ENCODE data around the gene PCDHA6. TPM values are rescaled to one million over a fixed set of nuclear protein-coding genes. Genes with fewer than 3 reads are reported as not detected.
"Not testable (repeated sequence)": the region's sequence is repeated elsewhere in the genome, so short reads cannot be mapped to it uniquely, and the experiment has no call there.

The PCDHA6 gene
- total RNA-seq, 1 donor from 2014 or later = 20.2 TPM

DNA sequence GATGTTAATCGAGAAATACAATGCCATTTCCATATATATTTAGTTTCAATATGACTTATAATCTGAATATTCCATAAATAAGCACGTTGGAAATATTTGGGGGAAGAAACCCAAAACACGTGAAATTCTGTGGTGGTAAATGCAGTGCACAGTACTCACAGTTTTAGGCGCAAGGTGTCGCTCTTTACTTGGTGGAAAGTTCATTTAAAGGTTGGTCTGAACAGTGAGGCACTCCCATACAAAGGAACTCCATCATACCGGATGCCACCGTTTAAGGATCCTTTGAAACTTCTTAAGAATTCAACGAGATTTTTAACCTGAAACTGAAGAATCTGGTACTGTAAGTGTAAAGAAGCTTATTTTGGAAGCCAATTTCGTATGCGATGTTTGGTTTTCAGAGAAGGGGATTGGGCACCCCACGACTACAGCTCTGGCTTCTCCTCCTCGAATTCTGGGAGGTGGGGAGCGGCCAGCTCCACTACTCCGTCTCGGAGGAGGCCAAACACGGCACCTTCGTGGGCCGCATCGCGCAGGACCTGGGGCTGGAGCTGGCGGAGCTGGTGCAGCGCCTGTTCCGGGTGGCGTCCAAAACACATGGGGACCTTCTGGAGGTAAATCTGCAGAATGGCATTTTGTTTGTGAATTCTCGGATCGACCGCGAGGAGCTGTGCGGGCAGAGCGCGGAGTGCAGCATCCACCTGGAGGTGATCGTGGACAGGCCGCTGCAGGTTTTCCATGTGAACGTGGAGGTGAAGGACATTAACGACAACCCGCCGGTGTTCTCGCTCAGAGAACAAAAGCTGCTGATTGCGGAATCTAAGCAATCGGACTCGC, 41.2 kb downstream of the PCDHA6 start, which contains the start of gene PCDHA11:
Gene PCDHA11, plus strand, starts transcription at position 237 of the 834 bp plus-strand sequence. Its CDS starts 147 bp downstream, at position 384.
- peaks cover 8% of the 10 kb centered on the region for H3K36me3 Mint-ChIP-seq (ENCODE audit: unreplicated experiment)
- peaks cover 4% of the 10 kb centered on the region for H3K9me3 Mint-ChIP-seq (ENCODE audit: unreplicated experiment)

GRCh38 chr5:140869555-140869886, 41.8 kb downstream of the PCDHA6 start:
- peaks cover 6% of the 10 kb centered on the region for H3K4me1 Mint-ChIP-seq (ENCODE audit: unreplicated experiment)
- H3K36me3 Mint-ChIP-seq (ENCODE audit: unreplicated experiment) = peaks cover 6% of the 10 kb centered on the region
- no peaks in the 10 kb centered on the region for H3K27me3 Mint-ChIP-seq (ENCODE audit: unreplicated experiment)
- no peak for DNase-seq (ENCODE audit: extremely low spot score, unreplicated experiment)
- peaks cover 4% of the 10 kb centered on the region for H3K9me3 Mint-ChIP-seq (ENCODE audit: unreplicated experiment)
- peak overlapping the region; percentile 80 for H3K4me3 Mint-ChIP-seq (ENCODE audit: unreplicated experiment)
- TF ChIP-seq CTCF (IDR thresholded peaks at IDR 0.05) = peak; percentile 64
- H3K27ac Mint-ChIP-seq (ENCODE audit: unreplicated experiment) = no peak overlapping the region

More for the DNA sequence above, 41.2 kb downstream of the PCDHA6 start, which contains the start of gene PCDHA11:
- TF ChIP-seq CTCF (IDR thresholded peaks at IDR 0.05) = peak; percentile 63
- Mint-ChIP-seq H3K4me1 (ENCODE audit: unreplicated experiment) (peaks cover 4% of the 10 kb centered on the region), H3K27me3 (ENCODE audit: unreplicated experiment) (no peaks in the 10 kb centered on the region), H3K27ac (ENCODE audit: unreplicated experiment) (peak within 1 kb of the TSS; percentile 67), H3K4me3 (ENCODE audit: unreplicated experiment) (peak within 1 kb of the TSS; percentile 80)
- DNase-seq (ENCODE audit: extremely low spot score, unreplicated experiment) = peak; percentile 78

DNA sequence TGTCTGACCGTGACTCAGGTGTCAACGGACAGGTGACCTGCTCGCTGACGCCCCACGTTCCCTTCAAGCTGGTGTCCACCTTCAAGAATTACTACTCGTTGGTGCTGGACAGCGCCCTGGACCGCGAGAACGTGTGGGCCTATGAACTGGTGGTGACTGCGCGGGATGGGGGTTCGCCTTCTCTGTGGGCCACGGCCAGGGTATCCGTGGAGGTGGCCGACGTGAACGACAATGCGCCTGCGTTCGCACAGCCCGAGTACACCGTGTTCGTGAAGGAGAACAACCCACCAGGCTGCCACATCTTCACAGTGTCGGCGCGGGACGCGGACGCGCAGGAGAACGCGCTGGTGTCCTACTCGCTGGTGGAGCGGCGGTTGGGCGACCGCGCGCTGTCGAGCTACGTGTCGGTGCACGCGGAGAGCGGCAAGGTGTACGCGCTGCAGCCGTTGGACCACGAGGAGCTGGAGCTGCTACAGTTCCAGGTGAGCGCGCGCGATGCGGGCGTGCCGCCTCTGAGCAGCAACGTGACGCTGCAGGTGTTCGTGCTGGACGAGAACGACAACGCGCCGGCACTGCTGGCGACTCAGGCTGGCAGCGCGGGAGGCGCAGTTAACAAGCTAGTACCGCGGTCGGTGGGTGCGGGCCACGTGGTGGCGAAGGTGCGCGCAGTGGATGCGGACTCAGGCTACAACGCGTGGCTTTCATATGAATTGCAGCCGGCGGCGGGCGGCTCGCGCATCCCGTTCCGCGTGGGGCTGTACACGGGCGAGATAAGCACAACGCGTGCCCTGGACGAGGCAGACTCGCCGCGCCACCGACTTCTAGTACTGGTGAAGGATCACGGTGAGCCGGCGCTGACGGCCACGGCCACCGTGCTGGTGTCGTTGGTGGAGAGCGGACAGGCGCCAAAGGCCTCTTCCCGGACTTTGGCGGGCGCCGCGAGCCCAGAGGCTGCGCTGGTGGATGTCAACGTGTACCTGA, 42.8 kb downstream of the PCDHA6 start:
- no peak for TF ChIP-seq CTCF (IDR thresholded peaks at IDR 0.05)
- Mint-ChIP-seq H3K9me3 (ENCODE audit: unreplicated experiment) (peaks cover 4% of the 10 kb centered on the region), H3K27me3 (ENCODE audit: unreplicated experiment) (no peaks in the 10 kb centered on the region), H3K36me3 (ENCODE audit: unreplicated experiment) (peaks cover 7% of the 10 kb centered on the region), H3K4me3 (ENCODE audit: unreplicated experiment) (no peak overlapping the region), H3K27ac (ENCODE audit: unreplicated experiment) (no peak overlapping the region), H3K4me1 (ENCODE audit: unreplicated experiment) (peaks cover 10% of the 10 kb centered on the region)
- peak; percentile 84 for DNase-seq (ENCODE audit: extremely low spot score, unreplicated experiment)

GRCh38 chr5:140875085-140876065, 47.6 kb downstream of the PCDHA6 start, which contains the start of gene PCDHA12:
Gene PCDHA12, plus strand, starts transcription at chr5:140875308. Its CDS starts 165 bp downstream, at chr5:140875473.
- no peak for DNase-seq (ENCODE audit: extremely low spot score, unreplicated experiment)
- Mint-ChIP-seq H3K9me3 (ENCODE audit: unreplicated experiment) (peaks cover 7% of the 10 kb centered on the region), H3K36me3 (ENCODE audit: unreplicated experiment) (peaks cover 13% of the 10 kb centered on the region), H3K4me3 (ENCODE audit: unreplicated experiment) (peak within 1 kb of the TSS; percentile 86), H3K4me1 (ENCODE audit: unreplicated experiment) (peaks cover 10% of the 10 kb centered on the region), H3K27ac (ENCODE audit: unreplicated experiment) (peak within 1 kb of the TSS; percentile 75), H3K27me3 (ENCODE audit: unreplicated experiment) (no peaks in the 10 kb centered on the region)
- peak; percentile 65 for TF ChIP-seq CTCF (IDR thresholded peaks at IDR 0.05)

DNA sequence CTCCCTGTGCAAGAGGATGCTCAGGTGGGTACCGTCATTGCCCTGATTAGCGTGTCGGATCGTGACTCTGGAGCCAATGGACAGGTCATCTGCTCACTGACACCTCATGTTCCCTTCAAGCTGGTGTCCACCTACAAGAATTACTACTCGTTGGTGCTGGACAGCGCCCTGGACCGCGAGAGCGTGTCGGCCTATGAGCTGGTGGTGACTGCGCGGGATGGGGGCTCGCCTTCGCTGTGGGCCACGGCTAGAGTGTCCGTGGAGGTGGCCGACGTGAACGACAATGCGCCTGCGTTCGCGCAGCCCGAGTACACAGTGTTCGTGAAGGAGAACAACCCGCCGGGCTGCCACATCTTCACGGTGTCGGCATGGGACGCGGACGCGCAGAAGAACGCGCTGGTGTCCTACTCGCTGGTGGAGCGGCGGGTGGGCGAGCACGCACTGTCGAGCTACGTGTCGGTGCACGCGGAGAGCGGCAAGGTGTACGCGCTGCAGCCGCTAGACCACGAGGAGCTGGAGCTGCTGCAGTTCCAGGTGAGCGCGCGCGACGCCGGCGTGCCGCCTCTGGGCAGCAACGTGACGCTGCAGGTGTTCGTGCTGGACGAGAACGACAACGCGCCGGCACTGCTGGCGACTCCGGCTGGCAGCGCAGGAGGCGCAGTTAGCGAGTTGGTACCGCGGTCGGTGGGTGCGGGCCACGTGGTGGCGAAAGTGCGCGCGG, 48.9 kb downstream of the PCDHA6 start:
- Mint-ChIP-seq H3K36me3 (ENCODE audit: unreplicated experiment) (peaks cover 22% of the 10 kb centered on the region), H3K9me3 (ENCODE audit: unreplicated experiment) (peaks cover 17% of the 10 kb centered on the region)
- not testable (repeated sequence) for H3K4me3 Mint-ChIP-seq (ENCODE audit: unreplicated experiment); H3K27ac Mint-ChIP-seq (ENCODE audit: unreplicated experiment); DNase-seq (ENCODE audit: extremely low spot score, unreplicated experiment); H3K4me1 Mint-ChIP-seq (ENCODE audit: unreplicated experiment); H3K27me3 Mint-ChIP-seq (ENCODE audit: unreplicated experiment)
